Mammary epithelial cell (primary cell): Measurements from ENCODE around the gene BFSP1.

Experiments
- CTCF ChIP-seq, 2 donors: IDR thresholded peaks in 1 of 2; conservative IDR thresholded peaks in 1 of 2; 2 replicates each; pipeline ENCODE4 v1.5.1; 2011 to 2012; ENCODE audit warnings: inconsistent platforms in 2 of 2, low read length in 2 of 2, mild to moderate bottlenecking in 2 of 2, control low read depth in 1 of 2, low read depth in 1 of 2; ENCODE audit not compliant: insufficient read depth in 1 of 2; ENCODE audit errors: extremely low read depth in 1 of 2
- EZH2 ChIP-seq: IDR thresholded peaks from 2 replicates; pipeline ENCODE4 v1.6.1; 2012; ENCODE audit warnings: low read length, inconsistent platforms, borderline replicate concordance

GRCh38 chr20:17569616-17570346 lies 38.6 kb upstream of the BFSP1 start, which contains the start of gene DSTN:
- TF ChIP-seq CTCF (conservative IDR thresholded peaks at IDR 0.05 in 1 of 2, IDR thresholded peaks at IDR 0.05 in 1 of 2; ENCODE audit: extremely low read depth in 1 of 2, insufficient read depth in 1 of 2, low read depth in 1 of 2, low read length in 2 of 2) (no peak), EZH2 (no peak)
